ENCODE measurements around the gene CLBA1.

DNA sequence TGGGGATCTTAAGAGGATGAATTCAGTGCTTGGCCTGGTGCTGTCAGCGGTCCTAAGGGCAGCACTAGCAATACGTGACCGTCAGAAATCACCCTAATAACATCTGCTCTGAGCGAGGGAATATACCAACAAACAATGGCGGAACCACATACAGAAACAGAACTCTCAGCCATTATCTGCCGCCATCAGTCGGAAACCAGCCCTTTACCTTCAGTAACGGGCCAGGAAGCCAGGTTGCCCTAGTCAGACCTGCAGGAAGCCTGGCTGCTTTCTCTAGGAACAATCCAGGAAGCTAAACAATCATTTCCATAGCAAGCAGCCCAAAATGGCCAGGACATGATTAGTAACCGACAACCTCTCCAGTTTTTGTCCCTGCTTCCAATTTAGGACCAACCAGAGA is 29.7 kb downstream of the CLBA1 start:
- TF ChIP-seq, protein P1, sequence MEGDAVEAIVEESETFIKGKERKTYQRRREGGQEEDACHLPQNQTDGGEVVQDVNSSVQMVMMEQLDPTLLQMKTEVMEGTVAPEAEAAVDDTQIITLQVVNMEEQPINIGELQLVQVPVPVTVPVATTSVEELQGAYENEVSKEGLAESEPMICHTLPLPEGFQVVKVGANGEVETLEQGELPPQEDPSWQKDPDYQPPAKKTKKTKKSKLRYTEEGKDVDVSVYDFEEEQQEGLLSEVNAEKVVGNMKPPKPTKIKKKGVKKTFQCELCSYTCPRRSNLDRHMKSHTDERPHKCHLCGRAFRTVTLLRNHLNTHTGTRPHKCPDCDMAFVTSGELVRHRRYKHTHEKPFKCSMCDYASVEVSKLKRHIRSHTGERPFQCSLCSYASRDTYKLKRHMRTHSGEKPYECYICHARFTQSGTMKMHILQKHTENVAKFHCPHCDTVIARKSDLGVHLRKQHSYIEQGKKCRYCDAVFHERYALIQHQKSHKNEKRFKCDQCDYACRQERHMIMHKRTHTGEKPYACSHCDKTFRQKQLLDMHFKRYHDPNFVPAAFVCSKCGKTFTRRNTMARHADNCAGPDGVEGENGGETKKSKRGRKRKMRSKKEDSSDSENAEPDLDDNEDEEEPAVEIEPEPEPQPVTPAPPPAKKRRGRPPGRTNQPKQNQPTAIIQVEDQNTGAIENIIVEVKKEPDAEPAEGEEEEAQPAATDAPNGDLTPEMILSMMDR (IDR thresholded peaks at IDR 0.05): no peak
- TF ChIP-seq POLR2A (IDR thresholded peaks at IDR 0.05): no peak

All from heart left ventricle (tissue), 13 donors.